Ovary (tissue), 3 donors: ENCODE data around the gene PCDH15.

Source experiments
- CTCF ChIP-seq, 3 donors: fragments of 450-650 bp in 2 of 3; fragments of 200-600 bp in 1 of 3; IDR thresholded peaks; one replicate each; pipeline versions ENCODE4 v1.5.1 to v1.8.0; 2016 to 2022; ENCODE audit warnings: antibody characterized with exemption in 3 of 3, mild to moderate bottlenecking in 1 of 3
- EP300 ChIP-seq: sonication (generic); formaldehyde crosslinking; IDR thresholded peaks from one replicate; pipeline ENCODE4 v1.6.1; 2017; ENCODE audit warnings: antibody characterized with exemption
- POLR2A ChIP-seq: fragments of 450-650 bp; IDR thresholded peaks from one replicate; pipeline ENCODE4 v1.6.1; 2017; ENCODE audit warnings: antibody characterized with exemption, mild to moderate bottlenecking, moderate library complexity
- donor health status: DM: no; HTN: no; CAD: no.

DNA sequence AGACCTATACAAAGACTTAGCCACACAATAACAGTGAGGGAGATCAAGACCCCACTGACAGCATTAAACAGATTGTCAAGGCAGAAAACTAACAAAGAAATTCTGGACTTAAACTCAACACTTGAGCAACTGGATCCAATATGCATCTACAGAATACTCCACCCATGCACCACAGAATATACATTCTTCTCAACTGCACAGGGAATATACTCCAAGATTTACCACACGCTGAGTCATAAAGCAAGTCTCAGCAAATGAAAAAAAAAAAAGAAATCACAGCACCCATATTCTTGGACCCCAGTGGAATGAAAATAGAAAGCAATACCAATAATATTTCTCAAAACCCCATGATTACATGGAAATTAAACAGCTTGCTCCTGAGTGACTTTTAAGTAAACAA is 680.2 kb downstream of the PCDH15 start:
- TF ChIP-seq CTCF (IDR thresholded peaks at IDR 0.05) = no peak
- no peak for TF ChIP-seq POLR2A
- TF ChIP-seq EP300 = no peak
